Naive B cell (primary cell): ENCODE results near the gene PUM2. TPM values are rescaled to one million over a fixed set of nuclear protein-coding genes. Genes with fewer than 3 reads are reported as not detected.

Source experiments
- polyA plus RNA-seq, 6 donors: library from polyadenylated mRNA; unstranded; fragments of 300-500 nt; fragmentation: Illumina TruSeq; gene quantifications; one replicate each; pipeline ENCODE4 v1.2.3, GENCODE V29; 2021; ENCODE audit warnings: low read depth in 6 of 6

The PUM2 gene
- polyA plus RNA-seq, 6 donors from 2014 or later: 11.5 to 18.5 (median 16.2) TPM

Other genes with a start within 250 kb of the PUM2 start
- not detected for gene SDC1, start 125.7 kb downstream of the PUM2 start, polyA plus RNA-seq
- gene RHOB, start 96.2 kb upstream of the PUM2 start, polyA plus RNA-seq: 10 to 100 TPM; 10.3 to 68.9 (median 23.8) TPM